GM18502 (cell line): ENCODE data around the gene ZFAND5.
A peak's percentile ranks its signal among the peaks of the same experiment; 100 is the strongest.

Source experiments
- ATAC-seq: cut with Tn5 transposase; IDR thresholded peaks from one replicate; pipeline ENCODE4 v1.9.1; 2021; ENCODE audit warnings: mild to moderate bottlenecking; ENCODE audit not compliant: unreplicated experiment, poor library complexity

The ZFAND5 gene

DNA sequence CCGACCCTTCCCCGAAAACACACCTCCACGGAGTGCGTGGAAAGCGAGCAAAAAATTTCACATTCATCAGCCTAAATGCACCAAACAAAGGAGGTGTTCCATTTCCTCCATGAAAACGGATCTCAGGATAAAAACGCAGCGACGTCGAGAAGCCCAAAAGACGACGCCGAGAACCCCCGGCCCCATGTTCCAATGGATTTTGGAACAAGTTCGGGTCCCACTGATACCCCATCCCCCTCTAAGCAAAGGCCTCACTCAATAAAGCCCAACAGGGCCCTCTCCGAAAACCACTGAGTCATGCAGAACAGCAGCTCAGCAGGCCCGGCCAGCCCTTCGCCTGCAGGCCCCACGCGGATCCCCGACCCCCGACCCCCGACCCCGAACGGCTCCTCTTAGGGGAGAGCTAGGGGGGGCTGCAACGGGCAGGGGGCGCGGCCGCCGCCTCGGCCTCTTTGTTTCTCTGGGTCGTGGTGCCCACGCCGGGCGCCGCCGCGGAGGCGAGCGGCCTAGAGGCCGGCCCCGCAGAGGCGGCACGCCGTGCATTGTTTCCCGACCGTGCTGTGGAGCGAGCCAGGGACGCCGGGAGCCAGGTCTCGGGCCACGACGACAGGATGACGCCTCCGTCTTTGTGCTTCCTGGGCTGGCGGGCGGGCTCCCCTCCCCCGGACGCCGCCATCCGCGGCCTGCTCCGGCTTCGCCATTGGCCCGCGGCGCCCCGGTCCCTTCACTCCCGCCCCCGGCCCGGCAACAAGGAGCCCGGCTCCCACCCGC, 915 bp downstream of the ZFAND5 start:
- peak; percentile 43 for ATAC-seq

DNA sequence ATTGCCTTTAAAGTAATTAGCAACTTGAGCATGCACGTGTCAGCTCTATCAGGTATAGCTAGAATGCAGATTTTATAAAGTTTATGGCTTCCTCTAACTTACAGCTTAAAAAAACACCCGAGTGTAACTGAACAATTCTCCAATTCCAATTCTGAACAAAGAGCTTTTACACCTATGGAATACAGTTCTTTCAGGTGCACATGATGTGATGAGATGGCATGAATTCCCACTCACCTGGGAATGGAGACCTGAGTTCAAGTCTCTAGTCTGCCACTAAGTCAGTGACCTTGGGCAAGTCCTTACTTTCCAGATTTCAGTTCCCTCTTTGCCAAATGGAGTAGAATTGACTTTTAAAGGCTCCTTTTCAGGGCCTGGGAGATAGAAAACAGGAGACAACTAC, 1.8 kb downstream of the ZFAND5 start:
- ATAC-seq, result no peak

DNA sequence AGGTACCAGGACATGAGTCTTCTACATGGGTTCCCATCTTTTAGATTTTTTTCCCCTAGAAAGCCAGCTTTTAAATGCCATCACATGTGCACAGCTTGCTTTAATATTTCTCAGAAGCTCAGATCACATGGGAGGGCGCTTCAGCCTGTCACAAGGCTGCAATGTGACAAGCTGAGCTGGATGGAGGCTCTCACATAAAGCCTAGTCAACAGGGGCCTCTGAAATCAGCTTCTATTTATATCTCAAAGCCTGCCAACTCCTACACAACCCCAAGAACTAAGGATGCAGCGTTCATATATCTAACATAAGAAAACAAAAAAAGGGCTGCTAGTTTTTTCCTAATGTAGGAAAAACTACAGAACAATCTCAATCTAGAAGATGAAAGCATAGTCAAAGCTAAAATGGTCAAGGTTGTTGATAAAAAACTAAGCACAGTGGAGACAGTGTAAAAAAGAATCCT, 2.3 kb downstream of the ZFAND5 start:
- ATAC-seq, result peak; percentile 37

DNA sequence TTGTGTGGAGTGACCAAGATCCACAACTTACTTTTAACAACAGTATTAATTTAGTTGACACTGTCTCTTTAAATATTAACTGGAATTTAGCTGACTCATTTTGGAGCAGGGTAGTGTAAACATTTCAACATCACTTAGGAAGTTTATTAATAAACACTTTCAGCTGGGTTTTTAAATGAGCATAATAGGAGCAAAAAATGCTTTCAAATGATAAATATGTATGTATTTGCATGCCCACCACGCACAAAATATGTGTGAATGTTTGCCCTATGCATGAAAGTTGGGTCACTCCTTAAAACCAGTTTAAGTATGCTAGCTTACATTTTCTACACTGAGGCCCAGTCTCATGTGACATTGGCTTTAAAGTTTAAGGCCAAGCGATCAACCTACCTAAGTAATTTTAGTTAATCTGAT, 2.9 kb downstream of the ZFAND5 start:
- no peak for ATAC-seq

DNA sequence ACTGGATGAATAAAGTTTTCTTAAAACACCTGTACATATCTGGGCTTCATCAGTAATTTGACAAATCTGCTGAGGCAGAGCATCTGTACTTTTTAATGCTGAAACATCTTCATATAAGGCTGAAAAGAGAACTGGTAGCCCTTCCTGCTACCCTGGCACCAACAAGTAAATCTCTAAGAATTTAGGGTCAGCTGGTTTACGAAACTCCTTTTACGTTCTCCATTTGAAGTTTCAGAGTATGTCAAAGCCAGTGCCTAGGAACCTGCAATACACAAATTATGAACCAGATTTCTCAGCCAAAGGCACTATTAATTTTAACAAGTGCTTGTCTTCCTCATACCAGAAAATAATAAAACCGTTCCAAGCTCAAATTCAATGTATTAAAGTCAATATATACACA, 3.8 kb downstream of the ZFAND5 start:
- no peak for ATAC-seq

DNA sequence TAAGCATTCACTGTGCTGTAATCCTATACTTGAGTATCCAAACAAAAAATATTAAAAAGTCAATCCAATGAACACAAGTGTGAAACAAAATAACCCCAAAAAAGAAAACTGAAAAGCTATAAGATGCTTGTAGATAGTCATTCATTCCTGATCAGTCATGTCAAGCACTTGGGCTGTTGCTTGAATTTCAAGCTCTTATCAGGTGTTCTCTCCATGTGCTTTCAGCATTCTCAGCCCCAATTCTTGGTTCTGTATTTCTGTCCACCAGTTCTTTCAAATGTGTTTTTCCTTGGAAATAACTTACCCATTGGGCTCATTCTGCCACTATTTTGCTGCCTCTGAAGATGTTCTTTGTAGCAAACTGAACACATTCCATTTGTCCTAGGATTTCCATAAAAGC, 4.7 kb downstream of the ZFAND5 start:
- no peak for ATAC-seq

DNA sequence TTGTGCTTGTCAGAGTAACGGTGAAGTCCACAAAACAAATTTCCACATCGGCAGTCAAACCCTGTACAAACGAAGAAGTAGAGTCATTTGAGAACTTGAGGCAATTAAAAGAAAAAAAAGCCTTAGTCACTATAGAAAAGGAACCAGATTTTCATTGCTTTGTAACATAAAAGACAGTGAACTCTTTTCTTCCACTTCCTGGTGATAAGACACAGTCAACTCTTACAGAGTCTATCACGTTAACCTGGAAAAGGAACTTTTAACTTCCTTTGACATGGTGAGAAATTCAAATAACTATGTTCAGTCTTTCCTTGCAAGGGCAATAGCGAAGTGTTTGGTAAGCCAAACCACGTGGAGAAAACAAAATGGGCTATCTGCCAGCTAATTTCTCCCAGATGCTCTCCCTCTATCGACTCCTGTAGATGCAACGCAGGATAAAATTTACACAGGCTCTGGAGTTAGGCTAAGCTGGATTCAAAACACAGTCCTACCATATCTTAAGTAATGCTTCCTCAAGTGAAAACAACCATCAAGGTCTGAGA, 8.9 kb downstream of the ZFAND5 start:
- no peak for ATAC-seq

DNA sequence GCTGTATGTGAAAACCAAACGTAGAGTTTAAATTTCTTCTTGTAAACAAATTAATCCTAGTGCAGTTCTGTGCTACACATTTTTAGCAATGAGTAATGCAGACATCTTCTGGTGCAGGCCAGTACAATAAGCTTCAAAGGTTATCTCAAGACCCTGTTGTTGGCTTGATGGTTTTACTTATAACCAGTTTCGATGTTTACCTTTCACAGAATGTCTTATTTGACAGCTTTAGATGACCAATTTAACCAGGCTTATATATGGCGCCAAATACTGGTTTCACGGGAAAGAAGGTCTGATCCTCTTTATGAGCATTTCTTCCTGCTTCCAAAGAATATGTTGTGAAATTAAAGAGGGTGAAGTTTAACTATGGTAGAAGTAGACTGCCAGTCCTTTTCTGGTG, 9.9 kb downstream of the ZFAND5 start:
- ATAC-seq, result no peak

DNA sequence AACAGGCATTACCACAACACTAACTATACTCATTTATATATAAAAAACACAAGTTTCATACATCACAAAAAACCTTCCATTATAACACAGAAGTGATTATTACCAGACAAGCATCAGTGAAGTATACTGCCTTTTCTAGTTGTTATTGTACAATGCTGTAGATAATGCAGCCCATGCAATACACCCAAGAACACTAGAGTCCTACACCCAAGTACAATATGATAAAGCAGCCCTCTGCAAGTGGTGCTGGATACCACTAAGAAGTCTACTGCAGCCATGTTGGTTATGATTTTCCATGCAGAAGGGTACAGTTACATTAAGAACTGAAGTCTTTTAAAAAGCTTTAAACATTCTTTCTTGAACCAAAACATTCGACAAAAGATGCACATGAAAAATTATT, 10.3 kb downstream of the ZFAND5 start:
- no peak for ATAC-seq

DNA sequence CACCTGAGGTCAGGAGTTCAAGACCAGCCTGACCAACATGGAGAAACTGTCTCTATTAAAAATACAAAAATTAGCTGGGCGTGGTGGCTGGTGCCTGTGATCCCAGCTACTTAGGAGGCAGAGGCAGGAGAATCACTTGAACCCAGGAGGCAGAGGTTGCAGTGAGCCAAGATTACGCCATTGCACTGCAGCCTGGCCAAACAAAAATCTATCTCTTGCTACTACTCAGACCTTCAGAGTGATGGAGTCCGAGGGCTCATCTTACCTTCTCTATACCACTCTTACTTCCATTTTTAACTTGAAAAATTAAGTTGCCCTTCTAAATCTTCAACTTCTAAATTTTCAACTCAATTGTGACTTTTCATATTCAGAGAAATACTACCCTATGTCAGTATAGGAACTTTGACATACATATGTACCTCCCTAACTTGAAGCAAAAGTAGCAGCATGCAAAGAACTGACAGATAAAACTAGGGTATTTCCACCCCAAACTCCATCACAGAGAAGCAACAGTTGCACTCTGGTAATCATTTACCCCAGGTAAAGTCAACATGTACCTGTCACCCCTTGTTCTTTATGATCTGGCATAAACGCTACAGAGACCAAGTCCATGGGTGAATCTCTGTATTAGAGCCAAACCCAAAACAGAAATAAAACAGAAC, 11.4 kb downstream of the ZFAND5 start:
- ATAC-seq, result no peak

DNA sequence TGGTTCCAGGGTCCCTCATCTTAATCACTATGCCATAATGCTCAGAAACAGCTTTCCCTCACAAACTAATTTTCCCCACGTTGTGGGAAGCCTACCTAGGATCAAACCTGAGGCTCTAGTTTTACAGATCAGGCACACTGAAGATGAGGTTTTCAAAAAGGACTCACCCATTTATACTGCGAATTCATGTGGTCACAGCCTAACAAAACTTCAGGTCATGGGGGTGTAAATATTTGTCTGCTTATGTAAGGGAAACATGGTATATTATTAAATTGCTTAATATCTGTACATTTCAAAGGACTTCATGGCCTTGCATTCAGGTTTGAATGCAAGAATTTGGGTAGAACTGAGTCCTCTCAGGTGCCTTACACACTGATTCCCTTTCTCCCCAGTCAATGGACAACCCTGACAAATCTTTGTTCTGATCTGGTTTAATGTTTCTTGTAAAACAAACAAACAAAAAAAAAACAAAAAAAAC, 12.1 kb downstream of the ZFAND5 start:
- no peak for ATAC-seq

DNA sequence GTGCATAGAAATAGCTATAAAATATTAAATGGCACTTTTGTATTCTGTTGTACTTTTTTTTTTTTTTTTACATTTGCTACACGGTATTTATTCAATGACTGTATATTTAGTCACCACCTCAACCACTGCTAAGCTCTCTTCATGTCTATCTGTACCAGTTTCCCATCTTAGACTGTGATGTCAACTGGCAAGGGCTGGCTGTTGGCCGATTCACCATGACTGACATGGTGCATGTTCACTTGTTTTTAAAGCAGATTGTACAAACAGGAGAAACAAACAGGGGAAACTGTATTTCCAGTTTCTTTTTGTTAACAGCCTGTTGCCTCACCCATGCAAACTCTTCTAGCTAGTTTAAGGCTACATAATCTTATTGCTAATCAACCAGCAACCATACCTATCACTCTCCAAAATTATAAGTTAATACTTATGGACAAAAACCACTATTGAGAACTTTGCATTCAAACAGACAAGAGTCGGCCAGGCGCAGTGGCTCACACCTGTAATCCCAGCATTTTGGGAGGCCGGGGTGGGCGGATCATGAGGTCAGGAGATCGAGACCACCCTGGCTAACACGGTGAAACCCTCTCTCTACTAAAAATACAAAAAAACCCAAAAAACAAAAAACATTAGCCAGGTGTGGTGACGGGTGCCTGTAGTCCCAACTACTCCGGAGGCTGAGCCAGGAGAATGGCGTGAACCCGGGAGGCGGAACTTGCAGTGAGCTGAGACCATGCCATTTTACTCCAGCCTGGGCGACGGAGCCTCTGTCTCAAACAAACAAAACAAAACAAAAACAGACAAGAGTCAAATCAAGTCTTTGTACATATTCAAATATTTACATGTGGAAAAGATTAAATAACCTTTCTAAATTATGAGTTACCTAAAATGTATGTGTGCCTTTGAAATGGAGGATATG, 13.2 kb downstream of the ZFAND5 start:
- ATAC-seq, result no peak

DNA sequence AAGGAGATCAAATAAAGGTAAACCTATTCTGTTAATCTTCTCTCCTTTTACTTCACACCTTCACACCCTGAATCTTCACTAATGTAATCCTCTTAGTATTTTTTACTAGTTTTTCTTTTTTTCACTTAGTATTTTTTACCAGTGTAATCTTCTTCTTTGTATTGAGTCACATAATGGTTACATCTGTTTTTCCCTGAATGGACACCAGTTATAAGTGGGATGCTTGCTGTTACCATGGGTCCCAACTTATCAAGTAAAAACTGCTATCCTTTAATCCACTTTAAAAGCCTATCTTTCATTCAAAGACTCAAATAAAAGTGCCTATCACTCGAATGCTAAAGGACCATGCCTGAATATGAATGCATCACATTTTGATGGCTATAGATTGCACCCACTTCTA, 15.1 kb downstream of the ZFAND5 start:
- no peak for ATAC-seq

DNA sequence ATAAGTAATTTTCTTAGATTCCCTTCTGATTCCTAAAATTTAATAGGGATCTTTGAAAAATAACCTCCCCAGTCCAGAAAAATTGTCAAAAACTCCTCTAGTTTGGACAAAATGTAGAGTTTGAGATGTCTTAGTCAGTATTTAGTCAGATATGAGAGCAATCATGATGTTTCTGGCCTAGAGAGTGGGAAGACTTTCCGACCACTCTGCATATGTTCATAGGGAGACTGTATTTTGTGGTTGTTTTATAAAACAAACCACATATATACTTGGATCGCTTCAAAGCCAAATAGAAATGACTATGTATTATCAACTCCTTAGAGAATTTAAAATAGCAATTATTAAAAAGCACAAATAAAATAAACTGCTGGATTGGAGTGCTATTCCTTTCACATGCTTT, 15.8 kb downstream of the ZFAND5 start:
- ATAC-seq, result no peak

DNA sequence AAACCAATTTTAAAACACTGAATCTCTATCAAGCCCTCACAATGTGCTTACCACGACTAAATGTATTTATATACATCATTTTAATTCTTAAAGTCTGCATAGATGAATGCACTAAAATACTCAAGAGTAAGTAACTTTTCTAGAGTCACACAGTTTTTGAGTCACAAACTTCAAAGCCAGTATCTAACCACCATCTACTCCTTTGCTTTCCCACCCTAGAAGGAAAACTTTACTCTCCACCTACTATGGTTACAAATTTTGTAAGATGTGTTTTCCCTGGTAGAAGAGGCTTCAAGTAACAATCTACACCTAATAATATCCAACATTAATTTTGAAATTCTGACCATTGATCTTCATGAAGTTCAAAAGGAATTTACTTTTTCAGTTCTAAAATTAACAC, 18.7 kb downstream of the ZFAND5 start:
- no peak for ATAC-seq

DNA sequence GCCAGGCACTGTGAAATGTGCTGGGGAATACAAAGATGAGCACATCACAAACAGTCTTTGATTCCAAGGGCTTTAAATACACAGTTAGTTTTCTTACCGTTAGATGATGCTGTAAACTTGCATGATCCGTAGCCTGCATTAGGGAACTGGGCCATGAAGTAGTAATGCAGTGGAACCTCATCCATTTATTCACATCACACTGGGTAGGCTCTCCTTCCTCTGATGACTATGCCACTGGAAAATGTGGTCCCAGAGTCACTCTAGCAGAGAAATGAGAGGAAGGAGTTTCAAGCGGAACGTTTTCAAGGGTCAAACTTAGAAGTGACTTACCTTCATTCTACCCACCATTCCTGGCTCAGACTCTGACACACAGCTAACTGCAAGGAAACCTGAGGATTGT, 26.4 kb downstream of the ZFAND5 start:
- no peak for ATAC-seq

DNA sequence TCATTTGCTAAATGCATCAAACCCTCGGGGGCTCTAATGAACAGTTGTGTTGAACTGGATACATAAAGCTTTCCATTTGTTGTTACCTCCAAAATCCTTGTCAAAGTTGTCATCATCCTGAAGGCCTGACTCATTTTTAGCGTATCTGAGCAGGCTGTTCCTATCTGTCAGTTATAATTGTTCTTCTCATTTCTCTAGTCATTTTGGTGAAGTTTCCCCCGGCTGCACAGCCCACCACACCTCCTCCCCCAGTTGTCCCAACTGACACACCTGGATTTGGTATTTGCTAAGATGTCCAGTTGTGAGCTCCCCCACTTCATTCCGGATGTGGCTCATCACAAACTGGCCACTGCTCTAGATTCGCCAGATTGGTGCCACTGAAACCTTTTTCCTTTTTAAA, 27.7 kb downstream of the ZFAND5 start:
- ATAC-seq, result no peak

DNA sequence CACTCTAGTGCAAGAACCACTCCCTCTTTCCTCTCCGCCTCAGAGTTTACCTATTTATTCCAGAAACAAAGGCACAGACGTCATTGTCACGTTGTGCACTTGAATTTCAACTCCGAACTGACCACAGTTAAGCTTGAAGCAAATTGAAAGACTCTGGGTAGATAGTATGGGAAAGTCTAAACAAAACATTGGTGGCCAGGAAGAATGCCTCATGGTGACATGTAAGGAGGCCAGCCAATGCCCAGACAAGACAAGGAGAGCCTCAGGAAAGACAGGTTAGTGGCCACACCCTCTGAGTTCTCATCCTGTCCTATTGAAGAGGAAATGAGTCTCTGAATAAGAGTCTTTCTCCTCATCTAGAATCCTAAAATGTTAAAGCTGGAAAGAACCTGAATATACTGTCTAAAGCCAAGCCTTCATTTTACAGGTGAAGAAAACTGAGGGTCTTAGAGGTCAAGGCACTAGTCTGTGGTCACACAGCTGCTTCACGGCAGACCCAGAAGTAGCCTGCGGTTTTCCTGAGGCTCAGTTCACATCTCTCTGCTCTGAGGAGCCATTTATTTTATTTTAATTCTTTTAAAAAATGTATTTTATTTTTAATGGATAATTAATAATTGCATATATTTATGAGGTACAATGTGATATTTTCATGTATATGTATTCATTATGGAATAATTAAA, 30.2 kb downstream of the ZFAND5 start:
- ATAC-seq, result no peak

DNA sequence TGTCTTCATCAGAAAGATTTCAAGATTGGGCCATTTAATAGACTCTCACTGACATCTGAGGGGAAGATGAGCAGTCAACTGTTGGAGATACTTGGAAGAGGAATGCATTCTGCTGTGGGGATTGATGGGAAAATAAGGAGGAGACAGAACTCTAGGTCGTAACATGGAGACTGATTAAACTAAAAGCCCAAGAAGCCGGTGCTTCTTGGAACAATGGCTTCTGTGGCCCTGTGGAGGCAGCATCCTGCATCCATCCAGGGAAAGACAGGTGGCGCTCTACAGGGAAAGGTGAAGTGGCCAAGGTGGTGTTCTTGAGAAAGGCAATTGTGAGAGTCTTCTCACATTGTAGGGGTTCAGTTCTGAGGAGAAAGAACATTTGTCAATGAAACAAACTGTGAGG, 31.3 kb downstream of the ZFAND5 start:
- ATAC-seq, result no peak

DNA sequence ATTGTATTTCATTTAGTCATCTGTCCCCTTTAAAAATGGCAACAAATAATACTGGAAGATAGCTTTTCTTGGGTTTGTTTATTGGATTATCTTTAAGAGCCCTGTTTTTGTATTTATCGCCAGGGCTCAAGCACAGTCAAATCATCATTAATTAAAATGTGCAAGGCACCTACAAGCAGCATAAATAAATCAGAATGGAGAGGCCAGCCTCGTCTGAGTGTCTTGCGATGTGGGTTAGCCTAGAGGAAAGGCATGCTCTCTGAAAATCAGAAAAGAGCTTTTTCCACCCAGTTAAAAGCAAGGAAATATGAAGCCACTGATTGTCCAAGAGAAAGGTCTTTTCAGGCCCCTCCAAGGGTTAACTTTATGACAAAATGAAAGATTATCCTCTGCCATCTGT, 31.8 kb downstream of the ZFAND5 start:
- ATAC-seq, result no peak
